ENCODE data around the gene ZBTB43.

- TF ChIP-seq POLR2A (IDR thresholded peaks at IDR 0.05) (no peak), CTCF (IDR thresholded peaks at IDR 0.05) (no peak)
These were observed 69.9 kb downstream of the ZBTB43 start for GRCh38 chr9:126874546-126875314.

Data from adrenal gland (tissue), 5 donors.